ENCODE results near the gene CCDC92. TPM values are rescaled to one million over a fixed set of nuclear protein-coding genes. Genes with fewer than 3 reads are reported as not detected.

Gene CCDC92
- total and polyA plus RNA-seq, 5 experiments from 2014 or later, result 16.7 to 34.0 (median 23.3) TPM

GRCh38 chr12:123905319-123905925 is 67.2 kb downstream of the CCDC92 start:
- ATAC-seq (peak; percentile 68 to 70), DNase-seq (peak; percentile 41 to 81 (median 65))
- POLR2A ChIA-PET, result interaction anchor here (0.7 kb wide), 2 partner anchors 69 to 79 kb away, joined by 3 read pairs; no protein-coding TSS in a partner anchor
- no peak overlapping the region for H3K4me3 Mint-ChIP-seq
- H3K27ac Mint-ChIP-seq, result no peak overlapping the region
- H3K4me1 Mint-ChIP-seq, result peaks cover 9 to 19% (median 12%) of the 10 kb centered on the region in 4 donors
- no peaks in the 10 kb centered on the region for H3K36me3 Mint-ChIP-seq
- H3K9me3 Mint-ChIP-seq, result no peaks in the 10 kb centered on the region
- H3K27me3 Mint-ChIP-seq, result peaks cover 0 to 10% (median 0%) of the 10 kb centered on the region in 5 donors

GRCh38 chr12:123903301-123904065 is 69.1 kb downstream of the CCDC92 start:
- no peak for DNase-seq
- POLR2A ChIA-PET, result interaction anchor here (0.9 kb wide), 1 partner anchor 35 kb away, joined by 3 read pairs; no protein-coding TSS in a partner anchor
- no peak for ATAC-seq
- Mint-ChIP-seq H3K9me3 (no peaks in the 10 kb centered on the region), H3K4me1 (peaks cover 9 to 16% (median 10%) of the 10 kb centered on the region in 4 donors), H3K36me3 (no peaks in the 10 kb centered on the region), H3K27ac (peak overlapping the region in 1 of 10 donors; percentile 63), H3K4me3 (peak overlapping the region in 1 of 10 donors; percentile 6), H3K27me3 (peaks cover 0 to 14% (median 0%) of the 10 kb centered on the region in 5 donors)

- ATAC-seq, result no peak
- no peak overlapping the region for H3K27ac Mint-ChIP-seq
- peaks cover 0 to 14% (median 0%) of the 10 kb centered on the region in 5 donors for H3K27me3 Mint-ChIP-seq
These were observed 69.8 kb downstream of the CCDC92 start for GRCh38 chr12:123902821-123903220.

GRCh38 chr12:123900871-123901376 is 71.7 kb downstream of the CCDC92 start:
- POLR2A ChIA-PET, result no interaction called here
- Mint-ChIP-seq H3K36me3 (no peaks in the 10 kb centered on the region), H3K4me1 (peaks cover 9 to 16% (median 10%) of the 10 kb centered on the region in 4 donors), H3K27ac (peak overlapping the region in 2 of 10 donors; percentile 17 to 71), H3K9me3 (no peaks in the 10 kb centered on the region), H3K27me3 (peaks cover 0 to 14% (median 1%) of the 10 kb centered on the region in 5 donors), H3K4me3 (peak overlapping the region in 8 of 10 donors; percentile 29 to 68 (median 56))
- ATAC-seq (peak; percentile 35 to 58), DNase-seq (peak in 2 of 10 donors; percentile 15 to 19)

More at GRCh38 chr12:123902821-123903220, 69.8 kb downstream of the CCDC92 start:
- Mint-ChIP-seq H3K4me1 (peaks cover 9 to 16% (median 10%) of the 10 kb centered on the region in 4 donors), H3K9me3 (no peaks in the 10 kb centered on the region), H3K36me3 (no peaks in the 10 kb centered on the region), H3K4me3 (no peak overlapping the region)
- no peak for DNase-seq
- POLR2A ChIA-PET, result no interaction called here

GRCh38 chr12:123899368-123899767 is 73.3 kb downstream of the CCDC92 start:
- H3K4me1 Mint-ChIP-seq, result peaks cover 5 to 8% (median 7%) of the 10 kb centered on the region in 4 donors
- POLR2A ChIA-PET, result no interaction called here

GRCh38 chr12:123898673-123899072 is 74.0 kb downstream of the CCDC92 start:
- Mint-ChIP-seq H3K27me3 (peaks cover 0 to 11% (median 3%) of the 10 kb centered on the region in 5 donors), H3K4me1 (peaks cover 5 to 8% (median 7%) of the 10 kb centered on the region in 4 donors), H3K4me3 (no peak overlapping the region), H3K9me3 (no peaks in the 10 kb centered on the region), H3K36me3 (no peaks in the 10 kb centered on the region), H3K27ac (no peak overlapping the region)
- DNase-seq (no peak), ATAC-seq (no peak)
- POLR2A ChIA-PET, result no interaction called here

More at GRCh38 chr12:123899368-123899767, 73.3 kb downstream of the CCDC92 start:
- Mint-ChIP-seq H3K27me3 (peaks cover 0 to 14% (median 3%) of the 10 kb centered on the region in 5 donors), H3K36me3 (no peaks in the 10 kb centered on the region), H3K27ac (peak overlapping the region in 3 of 10 donors; percentile 9 to 42 (median 23)), H3K9me3 (no peaks in the 10 kb centered on the region), H3K4me3 (no peak overlapping the region)
- DNase-seq, result no peak
- ATAC-seq, result no peak

GRCh38 chr12:123897221-123897620 is 75.4 kb downstream of the CCDC92 start:
- H3K27ac Mint-ChIP-seq, result no peak overlapping the region
- peaks cover 5 to 8% (median 6%) of the 10 kb centered on the region in 4 donors for H3K4me1 Mint-ChIP-seq
- H3K9me3 Mint-ChIP-seq, result no peaks in the 10 kb centered on the region
- ATAC-seq, result no peak
- H3K27me3 Mint-ChIP-seq, result peaks cover 0 to 11% (median 2%) of the 10 kb centered on the region in 5 donors
- no peak for DNase-seq
- H3K4me3 Mint-ChIP-seq, result no peak overlapping the region
- no peaks in the 10 kb centered on the region for H3K36me3 Mint-ChIP-seq
- POLR2A ChIA-PET, result no interaction called here

- Mint-ChIP-seq H3K27ac (peak overlapping the region in 1 of 10 donors; percentile 36), H3K27me3 (peaks cover 0 to 9% (median 1%) of the 10 kb centered on the region in 5 donors), H3K4me1 (peaks cover 5 to 8% (median 5%) of the 10 kb centered on the region in 4 donors), H3K9me3 (no peaks in the 10 kb centered on the region), H3K36me3 (no peaks in the 10 kb centered on the region), H3K4me3 (no peak overlapping the region)
- no peak for DNase-seq
- no peak for ATAC-seq
- POLR2A ChIA-PET, result interaction anchor here (0.7 kb wide), 1 partner anchor 23 kb away, joined by 3 read pairs; no protein-coding TSS in a partner anchor
These were observed 75.9 kb downstream of the CCDC92 start for GRCh38 chr12:123896767-123897166.

GRCh38 chr12:123895451-123895850 is 77.2 kb downstream of the CCDC92 start:
- H3K4me1 Mint-ChIP-seq, result peaks cover 0 to 3% (median 1%) of the 10 kb centered on the region in 4 donors
- POLR2A ChIA-PET, result no interaction called here
- ATAC-seq (no peak), DNase-seq (no peak)
- peaks cover 0 to 16% (median 3%) of the 10 kb centered on the region in 5 donors for H3K27me3 Mint-ChIP-seq
- no peaks in the 10 kb centered on the region for H3K9me3 Mint-ChIP-seq
- H3K36me3 Mint-ChIP-seq, result no peaks in the 10 kb centered on the region
- no peak overlapping the region for H3K27ac Mint-ChIP-seq
- no peak overlapping the region for H3K4me3 Mint-ChIP-seq

GRCh38 chr12:123894823-123895345 is 77.7 kb downstream of the CCDC92 start:
- no peak for ATAC-seq
- POLR2A ChIA-PET, result no interaction called here

GRCh38 chr12:123893276-123893675 is 79.4 kb downstream of the CCDC92 start:
- ATAC-seq (no peak), DNase-seq (no peak)
- Mint-ChIP-seq H3K4me3 (no peak overlapping the region), H3K36me3 (no peaks in the 10 kb centered on the region), H3K9me3 (no peaks in the 10 kb centered on the region), H3K4me1 (peaks cover 0 to 3% (median 1%) of the 10 kb centered on the region in 4 donors), H3K27ac (no peak overlapping the region), H3K27me3 (peaks cover 0 to 13% (median 4%) of the 10 kb centered on the region in 5 donors)
- POLR2A ChIA-PET, result no interaction called here

More at GRCh38 chr12:123894823-123895345, 77.7 kb downstream of the CCDC92 start:
- H3K4me3 Mint-ChIP-seq, result no peak overlapping the region
- no peaks in the 10 kb centered on the region for H3K9me3 Mint-ChIP-seq
- H3K4me1 Mint-ChIP-seq, result peaks cover 0 to 3% (median 1%) of the 10 kb centered on the region in 4 donors
- H3K27me3 Mint-ChIP-seq, result peaks cover 0 to 17% (median 3%) of the 10 kb centered on the region in 5 donors
- DNase-seq, result no peak
- peak overlapping the region in 1 of 10 donors; percentile 71 for H3K27ac Mint-ChIP-seq
- H3K36me3 Mint-ChIP-seq, result no peaks in the 10 kb centered on the region

GRCh38 chr12:123892853-123893252 is 79.8 kb downstream of the CCDC92 start:
- no peak for ATAC-seq
- Mint-ChIP-seq H3K27me3 (peaks cover 0 to 13% (median 4%) of the 10 kb centered on the region in 5 donors), H3K4me3 (no peak overlapping the region), H3K27ac (no peak overlapping the region), H3K9me3 (no peaks in the 10 kb centered on the region), H3K4me1 (peaks cover 0 to 3% (median 1%) of the 10 kb centered on the region in 4 donors), H3K36me3 (no peaks in the 10 kb centered on the region)
- DNase-seq, result no peak
- POLR2A ChIA-PET, result no interaction called here
